ENCODE data around the gene L3MBTL4.
"Not testable (repeated sequence)": the region's sequence is repeated elsewhere in the genome, so short reads cannot be mapped to it uniquely, and the experiment has no call there.

L3MBTL4 gene

GRCh38 chr18:6115710-6116109, 299.0 kb downstream of the L3MBTL4 start:
- H3K27me3 Mint-ChIP-seq, result no peaks in the 10 kb centered on the region
- H3K4me1 Mint-ChIP-seq, result no peaks in the 10 kb centered on the region
- peaks cover 14 to 20% of the 10 kb centered on the region in 2 donors for H3K36me3 Mint-ChIP-seq
- H3K27ac Mint-ChIP-seq, result no peak overlapping the region
- H3K9me3 Mint-ChIP-seq, result no peaks in the 10 kb centered on the region
- DNase-seq (no peak), ATAC-seq (replicated peaks) (no peak)
- no peak overlapping the region for H3K4me3 Mint-ChIP-seq

DNA sequence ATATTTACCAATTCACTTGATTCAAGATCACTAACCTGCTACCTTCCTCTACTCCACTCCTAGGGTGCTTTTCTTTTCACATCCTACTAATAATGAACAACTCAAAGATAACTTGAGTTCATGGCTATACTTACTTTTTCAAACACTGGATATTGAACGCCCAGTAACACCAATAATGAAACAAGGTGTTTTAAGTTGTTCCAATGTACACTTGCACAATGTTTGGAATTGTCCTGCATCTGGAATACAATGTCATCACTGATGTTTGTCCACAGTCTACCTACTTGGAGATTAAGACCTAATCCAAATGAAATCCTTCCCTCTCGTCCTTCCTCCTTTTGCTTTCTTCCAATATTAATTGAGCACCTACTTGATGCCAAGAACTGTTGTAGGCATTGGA, 301.1 kb downstream of the L3MBTL4 start:
- no peaks in the 10 kb centered on the region for H3K9me3 Mint-ChIP-seq
- ATAC-seq (replicated peaks) (no peak), DNase-seq (no peak)
- H3K4me1 Mint-ChIP-seq, result no peaks in the 10 kb centered on the region
- H3K36me3 Mint-ChIP-seq, result peaks cover 14 to 22% of the 10 kb centered on the region in 2 donors
- H3K4me3 Mint-ChIP-seq, result no peak overlapping the region
- no peaks in the 10 kb centered on the region for H3K27me3 Mint-ChIP-seq
- no peak overlapping the region for H3K27ac Mint-ChIP-seq

GRCh38 chr18:6111726-6112125, 303.0 kb downstream of the L3MBTL4 start:
- Mint-ChIP-seq H3K9me3 (no peaks in the 10 kb centered on the region), H3K4me1 (no peaks in the 10 kb centered on the region), H3K4me3 (no peak overlapping the region), H3K36me3 (peaks cover 14 to 26% of the 10 kb centered on the region in 2 donors), H3K27ac (no peak overlapping the region), H3K27me3 (no peaks in the 10 kb centered on the region)
- ATAC-seq (replicated peaks), result no peak
- DNase-seq, result no peak

DNA sequence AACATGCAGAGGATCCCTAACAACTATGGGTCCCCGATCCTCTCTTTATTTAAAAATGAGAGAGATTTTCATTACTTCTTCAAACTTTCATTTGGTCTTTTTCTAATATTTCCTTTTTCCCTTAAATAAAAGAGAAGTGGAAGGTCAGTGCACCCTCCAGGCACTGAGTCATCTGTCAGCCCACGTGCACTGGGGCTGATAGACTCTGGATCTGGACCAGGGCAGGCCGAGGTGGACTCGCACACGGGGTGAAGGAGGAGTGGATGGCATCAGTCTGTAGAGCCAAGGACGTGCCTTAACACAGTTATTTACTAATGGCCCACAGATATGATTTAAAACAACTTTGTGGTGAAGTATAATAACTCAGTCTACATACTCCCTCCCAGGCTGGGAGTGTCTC, 305.0 kb downstream of the L3MBTL4 start:
- no peak overlapping the region for H3K4me3 Mint-ChIP-seq

GRCh38 chr18:6107794-6108193, 306.9 kb downstream of the L3MBTL4 start:
- Mint-ChIP-seq H3K27me3 (no peaks in the 10 kb centered on the region), H3K27ac (no peak overlapping the region), H3K4me3 (no peak overlapping the region), H3K9me3 (no peaks in the 10 kb centered on the region), H3K4me1 (no peaks in the 10 kb centered on the region), H3K36me3 (peaks cover 0 to 9% of the 10 kb centered on the region in 2 donors)
- DNase-seq, result no peak
- ATAC-seq (replicated peaks), result no peak

More for the DNA sequence above, 305.0 kb downstream of the L3MBTL4 start:
- H3K27ac Mint-ChIP-seq, result no peak overlapping the region
- DNase-seq, result no peak
- H3K9me3 Mint-ChIP-seq, result no peaks in the 10 kb centered on the region
- no peak for ATAC-seq (replicated peaks)
- peaks cover 5 to 11% of the 10 kb centered on the region in 2 donors for H3K36me3 Mint-ChIP-seq
- no peaks in the 10 kb centered on the region for H3K27me3 Mint-ChIP-seq
- H3K4me1 Mint-ChIP-seq, result no peaks in the 10 kb centered on the region

DNA sequence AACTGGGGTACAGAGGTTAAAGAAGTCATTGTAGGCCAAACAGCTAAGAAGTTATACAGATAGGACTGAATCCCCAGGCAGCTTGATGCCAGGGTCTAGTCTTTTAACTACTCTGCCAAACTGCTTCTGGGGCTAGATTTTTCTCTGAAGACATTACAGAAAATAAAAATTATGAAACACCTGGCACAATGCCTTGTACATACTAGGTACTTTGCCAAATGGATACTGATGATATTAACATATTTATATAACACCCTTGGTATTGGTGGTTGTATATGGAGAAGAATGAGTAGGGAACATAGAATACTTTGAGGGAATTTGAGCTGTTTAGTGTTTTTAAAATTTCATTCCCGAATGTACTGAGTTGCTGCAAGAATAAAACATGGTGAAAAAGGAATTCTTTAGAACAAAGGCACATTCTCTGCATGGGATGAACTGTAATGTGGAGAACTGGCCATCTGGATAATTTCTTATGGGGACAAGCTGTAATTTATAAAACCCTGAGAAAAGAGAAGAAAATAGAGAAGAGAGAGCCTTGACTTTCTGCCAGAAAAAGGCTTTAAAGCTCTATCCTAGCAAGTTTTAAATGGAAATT, 308.5 kb downstream of the L3MBTL4 start:
- no peak overlapping the region for H3K4me3 Mint-ChIP-seq
- no peak overlapping the region for H3K27ac Mint-ChIP-seq
- DNase-seq (no peak), ATAC-seq (replicated peaks) (no peak)
- peaks cover 4 to 16% of the 10 kb centered on the region in 2 donors for H3K36me3 Mint-ChIP-seq
- H3K9me3 Mint-ChIP-seq, result peaks cover 0 to 1% of the 10 kb centered on the region in 2 donors
- no peaks in the 10 kb centered on the region for H3K4me1 Mint-ChIP-seq
- H3K27me3 Mint-ChIP-seq, result no peaks in the 10 kb centered on the region

GRCh38 chr18:6103741-6104140, 311.0 kb downstream of the L3MBTL4 start:
- H3K4me3 Mint-ChIP-seq, result no peak overlapping the region

DNA sequence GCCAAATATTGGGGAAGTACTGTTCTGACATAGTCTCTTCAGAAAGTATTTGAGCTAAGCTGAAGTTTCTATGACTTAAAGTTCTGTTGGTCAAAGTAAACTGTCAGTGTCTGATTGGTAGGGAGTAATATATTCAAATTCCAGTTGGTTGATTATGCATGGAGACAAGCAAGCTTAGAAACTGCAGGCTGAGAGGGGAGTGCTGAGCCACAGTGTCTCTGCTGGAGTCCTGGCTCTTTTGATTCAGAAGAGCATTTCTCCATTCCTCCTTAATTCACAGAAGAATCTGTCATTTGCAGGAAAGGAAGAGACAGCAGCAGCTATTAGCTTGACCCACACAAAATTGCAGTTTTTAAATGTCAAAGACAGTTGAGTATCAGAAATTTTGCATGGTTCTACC, 318.0 kb downstream of the L3MBTL4 start:
- Mint-ChIP-seq H3K9me3 (peaks cover 0 to 3% of the 10 kb centered on the region in 2 donors), H3K36me3 (peaks cover 19 to 26% of the 10 kb centered on the region in 2 donors), H3K4me1 (no peaks in the 10 kb centered on the region), H3K27me3 (no peaks in the 10 kb centered on the region), H3K4me3 (no peak overlapping the region), H3K27ac (no peak overlapping the region)
- DNase-seq (no peak), ATAC-seq (replicated peaks) (no peak)

More at GRCh38 chr18:6103741-6104140, 311.0 kb downstream of the L3MBTL4 start:
- DNase-seq, result no peak
- Mint-ChIP-seq H3K27ac (no peak overlapping the region), H3K4me1 (no peaks in the 10 kb centered on the region), H3K9me3 (peaks cover 0 to 3% of the 10 kb centered on the region in 2 donors), H3K27me3 (no peaks in the 10 kb centered on the region), H3K36me3 (peaks cover 6 to 14% of the 10 kb centered on the region in 2 donors)
- no peak for ATAC-seq (replicated peaks)

DNA sequence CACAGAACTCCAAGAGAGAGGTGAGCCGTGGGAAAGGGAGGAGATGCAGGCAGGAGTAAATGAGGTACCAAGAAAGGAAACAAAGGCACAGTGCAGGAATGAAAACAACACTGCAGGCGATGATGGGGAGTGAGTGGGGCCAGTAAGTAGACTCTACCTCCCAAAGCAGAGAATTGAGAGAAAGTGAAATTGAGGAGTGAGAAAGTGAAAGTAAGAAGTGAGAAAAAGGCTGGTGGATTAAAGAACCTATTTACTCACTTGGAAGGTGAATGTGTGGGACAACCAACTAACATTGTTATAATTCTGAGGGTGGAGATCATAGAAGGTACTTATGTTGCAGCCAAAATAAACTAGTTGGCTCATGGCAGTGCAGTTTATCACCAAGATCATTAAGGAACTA, 326.3 kb downstream of the L3MBTL4 start:
- no peak for DNase-seq
- H3K4me3 Mint-ChIP-seq, result no peak overlapping the region
- no peak for ATAC-seq (replicated peaks)
- H3K36me3 Mint-ChIP-seq, result peaks cover 26 to 29% of the 10 kb centered on the region in 2 donors
- peaks cover 4 to 5% of the 10 kb centered on the region in 2 donors for H3K4me1 Mint-ChIP-seq
- H3K27me3 Mint-ChIP-seq, result no peaks in the 10 kb centered on the region
- H3K27ac Mint-ChIP-seq, result no peak overlapping the region
- peaks cover 4 to 7% of the 10 kb centered on the region in 2 donors for H3K9me3 Mint-ChIP-seq

- Mint-ChIP-seq H3K36me3 (peaks cover 22 to 26% of the 10 kb centered on the region in 2 donors), H3K4me3 (no peak overlapping the region), H3K27me3 (no peaks in the 10 kb centered on the region), H3K4me1 (peaks cover 4 to 5% of the 10 kb centered on the region in 2 donors), H3K27ac (no peak overlapping the region), H3K9me3 (peaks cover 4 to 7% of the 10 kb centered on the region in 2 donors)
- no peak for DNase-seq
- no peak for ATAC-seq (replicated peaks)
Measured at GRCh38 chr18:6086731-6087130, 328.0 kb downstream of the L3MBTL4 start.

GRCh38 chr18:6079406-6079805, 335.3 kb downstream of the L3MBTL4 start:
- Mint-ChIP-seq H3K36me3 (peaks cover 0 to 12% of the 10 kb centered on the region in 2 donors), H3K27ac (no peak overlapping the region), H3K27me3 (no peaks in the 10 kb centered on the region), H3K9me3 (no peaks in the 10 kb centered on the region), H3K4me1 (no peaks in the 10 kb centered on the region), H3K4me3 (no peak overlapping the region)
- DNase-seq, result no peak
- no peak for ATAC-seq (replicated peaks)

- no peak overlapping the region for H3K4me3 Mint-ChIP-seq
- H3K4me1 Mint-ChIP-seq, result no peaks in the 10 kb centered on the region
- no peak overlapping the region for H3K27ac Mint-ChIP-seq
- peaks cover 0 to 11% of the 10 kb centered on the region in 2 donors for H3K36me3 Mint-ChIP-seq
- DNase-seq, result no peak
- ATAC-seq (replicated peaks), result no peak
- H3K27me3 Mint-ChIP-seq, result no peaks in the 10 kb centered on the region
- H3K9me3 Mint-ChIP-seq, result no peaks in the 10 kb centered on the region
Measured at GRCh38 chr18:6078877-6079276, 335.8 kb downstream of the L3MBTL4 start.

GRCh38 chr18:6072423-6072822, 342.3 kb downstream of the L3MBTL4 start:
- H3K4me3 Mint-ChIP-seq; ATAC-seq (replicated peaks); H3K4me1 Mint-ChIP-seq; DNase-seq; H3K27ac Mint-ChIP-seq; H3K9me3 Mint-ChIP-seq; H3K27me3 Mint-ChIP-seq: not testable (repeated sequence)
- H3K36me3 Mint-ChIP-seq, result peaks cover 11 to 13% of the 10 kb centered on the region in 2 donors

- no peak for DNase-seq
- no peaks in the 10 kb centered on the region for H3K4me1 Mint-ChIP-seq
Measured at GRCh38 chr18:6069539-6069938, 345.2 kb downstream of the L3MBTL4 start.

DNA sequence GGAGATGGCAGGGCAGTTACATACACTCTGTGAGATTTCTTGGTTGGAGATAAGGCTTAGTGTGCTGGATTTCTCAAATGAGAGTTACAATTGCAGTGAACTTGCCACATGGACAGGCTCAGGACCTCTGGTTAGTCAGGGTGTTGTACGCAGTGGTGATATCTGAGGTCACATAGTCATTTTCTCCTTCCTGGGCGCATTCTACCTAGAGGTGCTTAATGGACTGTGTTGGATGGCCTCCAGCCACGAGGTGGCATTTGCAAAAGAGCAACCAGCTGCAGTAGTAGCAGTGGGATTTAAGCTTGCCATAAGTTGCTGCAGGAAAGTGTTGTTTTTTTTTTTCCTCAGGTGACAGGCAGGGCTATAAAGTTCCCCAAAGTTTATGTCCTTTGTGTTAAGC, 345.6 kb downstream of the L3MBTL4 start:
- Mint-ChIP-seq H3K27ac (no peak overlapping the region), H3K4me1 (no peaks in the 10 kb centered on the region), H3K36me3 (peaks cover 11 to 13% of the 10 kb centered on the region in 2 donors), H3K4me3 (no peak overlapping the region), H3K9me3 (peaks cover 7 to 12% of the 10 kb centered on the region in 2 donors), H3K27me3 (no peaks in the 10 kb centered on the region)
- DNase-seq, result no peak
- ATAC-seq (replicated peaks), result peak; percentile 36 to 66

More at GRCh38 chr18:6069539-6069938, 345.2 kb downstream of the L3MBTL4 start:
- Mint-ChIP-seq H3K9me3 (peaks cover 7 to 11% of the 10 kb centered on the region in 2 donors), H3K27me3 (no peaks in the 10 kb centered on the region), H3K27ac (no peak overlapping the region), H3K4me3 (no peak overlapping the region), H3K36me3 (peaks cover 11 to 13% of the 10 kb centered on the region in 2 donors)
- no peak for ATAC-seq (replicated peaks)

Measured in stimulated activated naive B cell treated with anti-CD40 and anti-IgM and Interleukin-4, amounts not matched to agents 10 μg/mL and 1 μg/mL and 100 μg/mL, for 72 hours (primary cell).